Activated CD8-positive, alpha-beta T cell treated with anti-CD3 and anti-CD28 coated beads, Interleukin-2, amount 10 ng/mL, durations not matched to agents 7 days and 5 days (primary cell): ENCODE measurements around the gene PPT1. TPM values are rescaled to one million over a fixed set of nuclear protein-coding genes. Genes with fewer than 3 reads are reported as not detected.

ENCODE experiments used
- ATAC-seq: fragments of 150-1000 bp; cut with Tn5 transposase; one replicate; pipeline ENCODE4 v1.10.0; 2021; ENCODE audit warnings: moderate library complexity
- CTCF ChIA-PET: fragments of 350-600 bp; sonication (Branson Sonifier 250); formaldehyde crosslinking; loops from one replicate; lab custom pipeline; 2021; ENCODE audit warnings: antibody characterized with exemption; lab: Charles Lee
- POLR2A ChIA-PET: fragments of 350-600 bp; sonication (Branson Sonifier 250); formaldehyde crosslinking; loops from one replicate; lab custom pipeline; 2021; ENCODE audit warnings: antibody characterized with exemption; lab: Charles Lee
- DNase-seq: peaks from one replicate; pipeline ENCODE4 v3.0.0-alpha.2; 2020
- H3K27ac Mint-ChIP-seq: one replicate; pipeline ENCODE4 v1.8.0; 2021; ENCODE audit warnings: mild to moderate bottlenecking, mixed read lengths
- H3K27me3 Mint-ChIP-seq: one replicate; pipeline ENCODE4 v1.8.0; 2021; ENCODE audit warnings: low read depth, mixed read lengths
- H3K36me3 Mint-ChIP-seq: one replicate; pipeline ENCODE4 v1.8.0; 2021; ENCODE audit warnings: low read depth, mixed read lengths
- H3K4me1 Mint-ChIP-seq: one replicate; pipeline ENCODE4 v1.8.0; 2021; ENCODE audit warnings: low read depth, mixed read lengths
- H3K4me3 Mint-ChIP-seq: one replicate; pipeline ENCODE4 v1.8.0; 2021; ENCODE audit warnings: mild to moderate bottlenecking, mixed read lengths
- H3K9me3 Mint-ChIP-seq: one replicate; pipeline ENCODE4 v1.8.0; 2022; ENCODE audit warnings: mixed read lengths; ENCODE audit not compliant: insufficient read depth
- total RNA-seq, 2 experiments: library from RNA; stranded (reverse); gene quantifications; one replicate each; pipeline ENCODE4 v1.2.3, GENCODE V29; 2021

The PPT1 gene
- total RNA-seq, 2 experiments from 2014 or later = 81.1 to 84.6 TPM

DNA sequence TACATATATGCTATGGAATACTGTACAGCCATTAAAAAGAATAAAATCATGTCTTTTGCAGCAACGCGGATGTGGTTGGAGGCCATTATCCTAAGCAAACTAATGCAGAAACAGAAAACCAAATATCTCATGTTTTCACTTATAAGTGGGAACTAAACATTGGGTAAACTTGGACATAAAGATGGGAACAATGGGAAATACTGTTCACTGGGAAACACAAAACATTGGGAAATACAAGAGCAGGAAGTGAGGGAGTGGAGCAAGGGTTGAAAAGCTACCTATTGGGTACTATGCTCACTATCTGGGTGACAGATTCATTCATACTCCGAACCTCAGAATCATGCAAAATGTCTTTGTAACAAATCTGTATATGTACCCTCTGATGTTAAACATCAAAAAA lies 17.3 kb upstream of the PPT1 start:
- ChIA-PET POLR2A (no interaction called here), CTCF (interaction anchor here (1.1 kb wide), 1 partner anchor 30 kb away, joined by 3 read pairs; no protein-coding TSS in a partner anchor)
- DNase-seq (no peak), ATAC-seq (no peak)
- Mint-ChIP-seq H3K4me1 (no peaks in the 10 kb centered on the region), H3K27me3 (peaks cover 37% of the 10 kb centered on the region), H3K4me3 (no peak overlapping the region), H3K9me3 (peaks cover 22% of the 10 kb centered on the region), H3K27ac (no peak overlapping the region), H3K36me3 (peaks cover 6% of the 10 kb centered on the region)

- H3K36me3 Mint-ChIP-seq = peaks cover 6% of the 10 kb centered on the region
- ChIA-PET CTCF (interaction anchor here (1.2 to 1.3 kb wide), 2 partner anchors 42 to 294 kb away, joined by 3 read pairs; no protein-coding TSS in a partner anchor), POLR2A (no interaction called here)
- DNase-seq (no peak), ATAC-seq (no peak)
- no peak overlapping the region for H3K4me3 Mint-ChIP-seq
- H3K27me3 Mint-ChIP-seq = peaks cover 31% of the 10 kb centered on the region
- H3K27ac Mint-ChIP-seq = no peak overlapping the region
- no peaks in the 10 kb centered on the region for H3K4me1 Mint-ChIP-seq
- H3K9me3 Mint-ChIP-seq = peaks cover 30% of the 10 kb centered on the region
These were observed 13.3 kb upstream of the PPT1 start for GRCh38 chr1:40110389-40110788.

- peaks cover 16% of the 10 kb centered on the region for H3K27me3 Mint-ChIP-seq
- H3K4me1 Mint-ChIP-seq = no peaks in the 10 kb centered on the region
- CTCF ChIA-PET = interaction anchor here (0.6 to 0.7 kb wide), 3 partner anchors 30 to 425 kb away, joined by 3 read pairs; no protein-coding TSS in a partner anchor
- peaks cover 32% of the 10 kb centered on the region for H3K9me3 Mint-ChIP-seq
- DNase-seq = no peak
- no peak overlapping the region for H3K4me3 Mint-ChIP-seq
- no peak overlapping the region for H3K27ac Mint-ChIP-seq
- peaks cover 8% of the 10 kb centered on the region for H3K36me3 Mint-ChIP-seq
- POLR2A ChIA-PET = no interaction called here
- ATAC-seq = no peak
These were observed 10.4 kb upstream of the PPT1 start for GRCh38 chr1:40107290-40107959.

GRCh38 chr1:40105028-40105427 lies 8.0 kb upstream of the PPT1 start:
- Mint-ChIP-seq H3K27ac (no peak overlapping the region), H3K4me3 (no peak overlapping the region), H3K36me3 (peaks cover 3% of the 10 kb centered on the region), H3K27me3 (peaks cover 15% of the 10 kb centered on the region), H3K4me1 (no peaks in the 10 kb centered on the region), H3K9me3 (peaks cover 19% of the 10 kb centered on the region)
- ATAC-seq (no peak), DNase-seq (no peak)
- ChIA-PET CTCF (no interaction called here), POLR2A (no interaction called here)

GRCh38 chr1:40102896-40103295 lies 5.8 kb upstream of the PPT1 start:
- ChIA-PET CTCF (interaction anchor here (1.7 kb wide), 1 partner anchor 236 kb away, joined by 7 read pairs; no protein-coding TSS in a partner anchor), POLR2A (no interaction called here)

GRCh38 chr1:40102038-40102437 lies 5.0 kb upstream of the PPT1 start:
- Mint-ChIP-seq H3K36me3 (peaks cover 3% of the 10 kb centered on the region), H3K27ac (no peak overlapping the region), H3K4me1 (peaks cover 7% of the 10 kb centered on the region), H3K9me3 (peaks cover 8% of the 10 kb centered on the region), H3K27me3 (peaks cover 16% of the 10 kb centered on the region), H3K4me3 (no peak overlapping the region)
- DNase-seq (no peak), ATAC-seq (no peak)
- ChIA-PET POLR2A (interaction anchor here (0.8 kb wide), 1 partner anchor 27 kb away, joined by 3 read pairs; no protein-coding TSS in a partner anchor), CTCF (interaction anchor here (0.7 to 1.7 kb wide), 2 partner anchors 236 to 417 kb away, joined by 3 to 7 read pairs; no protein-coding TSS in a partner anchor)

More at GRCh38 chr1:40102896-40103295, 5.8 kb upstream of the PPT1 start:
- ATAC-seq (no peak), DNase-seq (no peak)
- Mint-ChIP-seq H3K27ac (no peak overlapping the region), H3K36me3 (peaks cover 3% of the 10 kb centered on the region), H3K9me3 (peaks cover 8% of the 10 kb centered on the region), H3K4me1 (peaks cover under 1% of the 10 kb centered on the region), H3K4me3 (no peak overlapping the region), H3K27me3 (peaks cover 16% of the 10 kb centered on the region)

- DNase-seq = no peak
- peaks cover 20% of the 10 kb centered on the region for H3K36me3 Mint-ChIP-seq
- H3K9me3 Mint-ChIP-seq = no peaks in the 10 kb centered on the region
- CTCF ChIA-PET = interaction anchor here (0.7 to 2.1 kb wide), 8 partner anchors 14 to 242 kb away, joined by 3 to 7 read pairs (median 4); no protein-coding TSS in a partner anchor
- POLR2A ChIA-PET = no interaction called here
- H3K4me1 Mint-ChIP-seq = peaks cover 35% of the 10 kb centered on the region
- H3K4me3 Mint-ChIP-seq = peak overlapping the region; percentile 88
- peak overlapping the region; percentile 89 for H3K27ac Mint-ChIP-seq
- peak; percentile 54 for ATAC-seq
- peaks cover 9% of the 10 kb centered on the region for H3K27me3 Mint-ChIP-seq
These were observed 441 bp downstream of the PPT1 start for GRCh38 chr1:40096646-40096976.

DNA sequence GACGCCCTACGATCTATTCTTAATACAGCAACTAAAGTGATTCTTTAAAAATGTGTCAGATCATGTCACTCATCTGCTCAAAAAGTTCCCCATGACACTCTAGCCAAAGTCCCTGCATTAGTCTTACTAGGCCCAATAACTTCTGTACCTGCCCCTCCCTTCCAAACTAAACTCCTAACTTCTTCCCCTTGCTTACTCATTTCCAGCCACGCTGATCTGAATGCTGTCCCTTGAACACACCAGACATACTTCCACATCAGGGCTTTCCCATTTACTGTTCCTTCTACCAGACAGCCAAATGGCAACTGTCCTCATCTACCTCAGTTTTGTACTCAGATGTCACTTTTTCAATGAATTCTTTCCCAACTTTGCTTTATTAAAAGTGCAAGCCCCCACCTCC lies 1.2 kb downstream of the PPT1 start:
- ATAC-seq (no peak), DNase-seq (no peak)
- ChIA-PET CTCF (interaction anchor here (1.2 to 2.8 kb wide), 3 partner anchors 11 to 48 kb away, joined by 3 to 11 read pairs (median 3); no protein-coding TSS in a partner anchor), POLR2A (no interaction called here)
- H3K4me3 Mint-ChIP-seq = peak overlapping the region; percentile 88
- H3K9me3 Mint-ChIP-seq = no peaks in the 10 kb centered on the region
- peaks cover 35% of the 10 kb centered on the region for H3K4me1 Mint-ChIP-seq
- H3K27ac Mint-ChIP-seq = no peak overlapping the region
- H3K36me3 Mint-ChIP-seq = peaks cover 24% of the 10 kb centered on the region
- peaks cover 5% of the 10 kb centered on the region for H3K27me3 Mint-ChIP-seq

- no peak overlapping the region for H3K4me3 Mint-ChIP-seq
These were observed 2.5 kb downstream of the PPT1 start for GRCh38 chr1:40094466-40095110.

GRCh38 chr1:40092706-40093639 lies 4.1 kb downstream of the PPT1 start:
- H3K4me1 Mint-ChIP-seq = peaks cover 35% of the 10 kb centered on the region
- POLR2A ChIA-PET = no interaction called here

More at GRCh38 chr1:40094466-40095110, 2.5 kb downstream of the PPT1 start:
- Mint-ChIP-seq H3K36me3 (peaks cover 33% of the 10 kb centered on the region), H3K9me3 (no peaks in the 10 kb centered on the region), H3K27ac (no peak overlapping the region), H3K4me1 (peaks cover 35% of the 10 kb centered on the region), H3K27me3 (peaks cover 2% of the 10 kb centered on the region)
- ChIA-PET CTCF (interaction anchor here (1.2 to 2.8 kb wide), 3 partner anchors 10 to 244 kb away, joined by 3 to 11 read pairs (median 8); no protein-coding TSS in a partner anchor), POLR2A (no interaction called here)
- DNase-seq (no peak), ATAC-seq (no peak)

GRCh38 chr1:40092241-40092640 lies 4.8 kb downstream of the PPT1 start:
- H3K27me3 Mint-ChIP-seq = no peaks in the 10 kb centered on the region
- DNase-seq = no peak
- no peak overlapping the region for H3K27ac Mint-ChIP-seq
- H3K9me3 Mint-ChIP-seq = no peaks in the 10 kb centered on the region
- H3K4me1 Mint-ChIP-seq = peaks cover 28% of the 10 kb centered on the region
- ATAC-seq = no peak
- no peak overlapping the region for H3K4me3 Mint-ChIP-seq
- POLR2A ChIA-PET = no interaction called here
- CTCF ChIA-PET = interaction anchor here (0.9 to 2.2 kb wide), 5 partner anchors 14 to 288 kb away, joined by 3 to 11 read pairs (median 3); no protein-coding TSS in a partner anchor
- peaks cover 41% of the 10 kb centered on the region for H3K36me3 Mint-ChIP-seq

More at GRCh38 chr1:40092706-40093639, 4.1 kb downstream of the PPT1 start:
- Mint-ChIP-seq H3K36me3 (peaks cover 41% of the 10 kb centered on the region), H3K27ac (no peak overlapping the region), H3K9me3 (no peaks in the 10 kb centered on the region), H3K4me3 (no peak overlapping the region), H3K27me3 (no peaks in the 10 kb centered on the region)
- CTCF ChIA-PET = interaction anchor here (0.6 to 2.8 kb wide), 5 partner anchors 8 to 272 kb away, joined by 3 to 11 read pairs (median 3); no protein-coding TSS in a partner anchor
- no peak for ATAC-seq
- DNase-seq = no peak
